Inflammatory macrophage (primary cell): ENCODE results near the gene RNFT2.

Experiments used
- DNase-seq, 2 donors: peaks; one replicate each; pipeline ENCODE4 v3.0.0-alpha.2; 2020 to 2022
- total RNA-seq, 18 experiments: gene quantifications; one replicate each; lab custom pipeline; 2026; ENCODE audit warnings: mixed read lengths in 6 of 18, inconsistent platforms in 2 of 18; lab: John Stamatoyannopoulos, UW

The RNFT2 gene
- total RNA-seq: 3.0 to 9.1 (median 6.8) reads per million in 18 experiments

GRCh38 chr12:116737774-116738657 is at the start of gene RNFT2, which contains the start of gene SPRING1:
Gene RNFT2, plus strand, starts transcription at chr12:116738315. Its CDS starts 2,183 bp downstream, at chr12:116740498.
Gene SPRING1, minus strand, starts transcription at chr12:116738069. Its CDS starts 169 bp downstream, at chr12:116737900.
- DNase-seq: peak; percentile 98 to 99

- DNase-seq: no peak
Measured at GRCh38 chr12:116689521-116689920, 48.6 kb upstream of the RNFT2 start.

GRCh38 chr12:116689979-116690744 is 48.0 kb upstream of the RNFT2 start:
- DNase-seq: no peak

GRCh38 chr12:116691205-116691604 is 46.9 kb upstream of the RNFT2 start:
- DNase-seq: no peak

GRCh38 chr12:116691636-116692035 is 46.5 kb upstream of the RNFT2 start:
- DNase-seq: no peak

- DNase-seq: no peak
Measured at GRCh38 chr12:116692605-116693004, 45.5 kb upstream of the RNFT2 start.

- no peak for DNase-seq
Measured at GRCh38 chr12:116693286-116694227, 44.6 kb upstream of the RNFT2 start.

GRCh38 chr12:116694653-116695463 is 43.3 kb upstream of the RNFT2 start:
- no peak for DNase-seq

GRCh38 chr12:116695464-116695725 is 42.7 kb upstream of the RNFT2 start:
- DNase-seq: no peak

GRCh38 chr12:116697305-116697704 is 40.8 kb upstream of the RNFT2 start:
- DNase-seq: peak; percentile 12 to 40

- no peak for DNase-seq
Measured at GRCh38 chr12:116697716-116698115, 40.4 kb upstream of the RNFT2 start.

GRCh38 chr12:116698116-116698515 is 40.0 kb upstream of the RNFT2 start:
- no peak for DNase-seq

GRCh38 chr12:116698554-116699075 is 39.5 kb upstream of the RNFT2 start:
- DNase-seq: no peak

- no peak for DNase-seq
Measured at GRCh38 chr12:116700066-116700465, 38.0 kb upstream of the RNFT2 start.

- DNase-seq: no peak
Measured at GRCh38 chr12:116701432-116701831, 36.7 kb upstream of the RNFT2 start.

GRCh38 chr12:116703214-116703795 is 34.8 kb upstream of the RNFT2 start:
- DNase-seq: peak; percentile 55 to 78

GRCh38 chr12:116707751-116708150 is 30.4 kb upstream of the RNFT2 start:
- no peak for DNase-seq

GRCh38 chr12:116708826-116709756 is 29.0 kb upstream of the RNFT2 start:
- DNase-seq: peak; percentile 44 to 52

- no peak for DNase-seq
Measured at GRCh38 chr12:116709768-116710167, 28.3 kb upstream of the RNFT2 start.
